Measurements from ENCODE around the gene LTN1. TPM values are rescaled to one million over a fixed set of nuclear protein-coding genes. Genes with fewer than 3 reads are reported as not detected.

The LTN1 gene
- polyA plus RNA-seq, 1 of the 3 experiments (the other 2 are of a cell fraction): 3.2 TPM

DNA sequence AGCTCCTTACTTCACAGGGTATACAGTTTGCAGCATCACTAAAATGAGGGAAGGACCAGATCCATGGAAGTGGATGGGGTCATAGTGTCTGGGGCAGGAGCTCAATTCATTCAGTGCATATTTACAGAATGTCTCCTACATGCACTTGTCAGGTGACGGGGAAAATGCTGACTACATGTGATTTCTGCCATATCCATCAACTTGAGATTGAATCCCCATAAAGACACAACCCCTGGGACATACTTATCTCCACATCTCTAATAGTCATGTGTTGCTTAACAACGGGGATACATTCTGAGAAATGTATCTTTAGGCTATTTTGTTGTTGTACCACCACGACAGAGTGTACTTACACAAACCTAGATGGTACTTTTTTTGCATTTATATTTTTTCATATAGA, 14.5 kb upstream of the LTN1 start (continued):
- no peak for TF ChIP-seq PBX3 (IDR thresholded peaks at IDR 0.05)

DNA sequence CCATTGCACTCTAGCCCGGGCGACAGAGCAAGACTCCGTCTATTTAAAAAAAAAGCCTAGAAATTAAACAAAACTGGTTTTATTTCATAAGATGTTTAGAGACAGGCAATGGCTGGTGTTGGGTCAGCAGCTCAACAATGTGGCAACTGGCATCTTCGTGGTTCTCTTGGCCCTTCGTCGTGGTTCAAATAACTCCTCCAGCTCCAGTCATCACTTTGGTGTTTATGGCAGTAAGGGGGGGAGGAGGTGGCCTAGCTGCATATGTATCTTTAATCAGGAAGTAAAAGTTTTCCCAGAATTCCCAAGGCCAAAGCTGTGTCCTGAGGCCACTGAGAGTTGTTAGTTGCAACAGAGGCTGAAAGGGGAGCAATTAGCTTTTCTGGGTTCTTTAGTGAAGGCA, 13.0 kb upstream of the LTN1 start:
- H4K20me1 ChIP-seq (ENCODE audit: insufficient read depth): no peaks in the 10 kb centered on the region
- no peaks in the 10 kb centered on the region; the same call in 1 of the 2 replicates for H3K79me2 ChIP-seq (ENCODE audit: insufficient read depth)
- no peaks in the 10 kb centered on the region for H3K27me3 ChIP-seq (ENCODE audit: insufficient read depth)
- peaks cover 0 to 3% of the 10 kb centered on the region in 2 experiments; a peak in 2 of 4 replicates for H3K4me1 ChIP-seq (ENCODE audit: control insufficient read depth in 1 of 2, insufficient read depth in 2 of 2, low read depth in 1 of 2, low read length in 1 of 2)
- TF ChIP-seq, protein P1, sequence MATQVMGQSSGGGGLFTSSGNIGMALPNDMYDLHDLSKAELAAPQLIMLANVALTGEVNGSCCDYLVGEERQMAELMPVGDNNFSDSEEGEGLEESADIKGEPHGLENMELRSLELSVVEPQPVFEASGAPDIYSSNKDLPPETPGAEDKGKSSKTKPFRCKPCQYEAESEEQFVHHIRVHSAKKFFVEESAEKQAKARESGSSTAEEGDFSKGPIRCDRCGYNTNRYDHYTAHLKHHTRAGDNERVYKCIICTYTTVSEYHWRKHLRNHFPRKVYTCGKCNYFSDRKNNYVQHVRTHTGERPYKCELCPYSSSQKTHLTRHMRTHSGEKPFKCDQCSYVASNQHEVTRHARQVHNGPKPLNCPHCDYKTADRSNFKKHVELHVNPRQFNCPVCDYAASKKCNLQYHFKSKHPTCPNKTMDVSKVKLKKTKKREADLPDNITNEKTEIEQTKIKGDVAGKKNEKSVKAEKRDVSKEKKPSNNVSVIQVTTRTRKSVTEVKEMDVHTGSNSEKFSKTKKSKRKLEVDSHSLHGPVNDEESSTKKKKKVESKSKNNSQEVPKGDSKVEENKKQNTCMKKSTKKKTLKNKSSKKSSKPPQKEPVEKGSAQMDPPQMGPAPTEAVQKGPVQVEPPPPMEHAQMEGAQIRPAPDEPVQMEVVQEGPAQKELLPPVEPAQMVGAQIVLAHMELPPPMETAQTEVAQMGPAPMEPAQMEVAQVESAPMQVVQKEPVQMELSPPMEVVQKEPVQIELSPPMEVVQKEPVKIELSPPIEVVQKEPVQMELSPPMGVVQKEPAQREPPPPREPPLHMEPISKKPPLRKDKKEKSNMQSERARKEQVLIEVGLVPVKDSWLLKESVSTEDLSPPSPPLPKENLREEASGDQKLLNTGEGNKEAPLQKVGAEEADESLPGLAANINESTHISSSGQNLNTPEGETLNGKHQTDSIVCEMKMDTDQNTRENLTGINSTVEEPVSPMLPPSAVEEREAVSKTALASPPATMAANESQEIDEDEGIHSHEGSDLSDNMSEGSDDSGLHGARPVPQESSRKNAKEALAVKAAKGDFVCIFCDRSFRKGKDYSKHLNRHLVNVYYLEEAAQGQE (IDR thresholded peaks at IDR 0.05; ENCODE audit: low read depth, low read length): no peak
- TF ChIP-seq RAD21 (IDR thresholded peaks at IDR 0.05; ENCODE audit: low read length) (no peak), GATA2 (CRISPR knock-in tag; IDR thresholded peaks at IDR 0.05) (no peak), EZH2phosphoT487 (IDR thresholded peaks at IDR 0.05; ENCODE audit: borderline replicate concordance, low read depth) (no peak), YY1 (IDR thresholded peaks at IDR 0.05; ENCODE audit: low read depth) (no peak), ZBTB33 (IDR thresholded peaks at IDR 0.05; ENCODE audit: borderline replicate concordance, low read depth) (no peak)
- TF ChIP-seq, protein P2, sequence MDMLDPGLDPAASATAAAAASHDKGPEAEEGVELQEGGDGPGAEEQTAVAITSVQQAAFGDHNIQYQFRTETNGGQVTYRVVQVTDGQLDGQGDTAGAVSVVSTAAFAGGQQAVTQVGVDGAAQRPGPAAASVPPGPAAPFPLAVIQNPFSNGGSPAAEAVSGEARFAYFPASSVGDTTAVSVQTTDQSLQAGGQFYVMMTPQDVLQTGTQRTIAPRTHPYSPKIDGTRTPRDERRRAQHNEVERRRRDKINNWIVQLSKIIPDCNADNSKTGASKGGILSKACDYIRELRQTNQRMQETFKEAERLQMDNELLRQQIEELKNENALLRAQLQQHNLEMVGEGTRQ (IDR thresholded peaks at IDR 0.05; ENCODE audit: borderline replicate concordance, low read depth, low read length): no peak
- peaks cover 23% of the 10 kb centered on the region for H3F3A ChIP-seq (replicated peaks; ENCODE audit: insufficient read depth)
- H2AFZ ChIP-seq (ENCODE audit: low read depth): no peak overlapping the region
- no peak for DNase-seq
- H3K36me3 ChIP-seq (replicated peaks in 1 of 2; ENCODE audit: control insufficient read depth in 1 of 2, insufficient read depth in 2 of 2, low read length in 1 of 2): peaks cover 13 to 30% of the 10 kb centered on the region in 2 experiments
- 92% methylated on average over 6 of the region's 6 CpGs for WGBS (ENCODE audit: low lambda C conversion rate)
- ChIA-PET POLR2A (interaction anchor here (1.4 kb wide), 1 partner anchor 20 kb away, joined by 9 read pairs; the partner anchor contains the start of gene USP16), CTCF (no interaction called here)
- no peaks in the 10 kb centered on the region for H3K9me3 ChIP-seq
- no peak overlapping the region for H3K27ac ChIP-seq (ENCODE audit: low read depth in 2 of 2, low read length in 1 of 2)
- no peaks in the 10 kb centered on the region for H3K9me2 ChIP-seq
- H3K4me3 ChIP-seq (ENCODE audit: low read depth in 2 of 2, low read length in 1 of 2): no peak overlapping the region
- no peak overlapping the region for H3K4me2 ChIP-seq
- no peak overlapping the region for H3K9ac ChIP-seq

All from SK-N-SH (cell line).